HG03469 (cell line): Measurements from ENCODE around the gene CTDSPL.
"Not testable (repeated sequence)": the region's sequence is repeated elsewhere in the genome, so short reads cannot be mapped to it uniquely, and the experiment has no call there.

Experiments used
- ATAC-seq: cut with Tn5 transposase; IDR thresholded peaks from one replicate; pipeline ENCODE4 v1.9.1; 2021; ENCODE audit warnings: mild to moderate bottlenecking, moderate library complexity, moderate number of reproducible peaks; ENCODE audit not compliant: unreplicated experiment

Gene CTDSPL

DNA sequence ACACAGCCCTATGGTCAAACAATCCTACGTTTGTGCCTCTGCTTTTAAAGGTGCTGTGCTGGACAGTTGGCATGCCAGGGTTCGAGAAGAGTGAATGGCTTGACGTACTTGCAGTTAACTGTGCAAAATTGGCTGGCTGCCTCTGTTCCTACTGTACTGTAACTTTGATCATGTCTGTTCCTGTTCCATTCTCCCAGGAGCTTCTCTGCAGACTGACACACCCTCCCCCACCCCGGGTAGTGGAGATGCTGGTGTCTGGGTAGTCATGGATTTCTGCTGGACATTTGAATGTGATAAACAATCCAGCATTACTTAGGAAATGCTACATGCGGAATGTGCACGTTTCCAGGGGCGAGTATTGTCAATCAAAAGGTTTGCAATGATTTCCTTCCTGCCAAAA is 122.4 kb downstream of the CTDSPL start:
- no peak for ATAC-seq

DNA sequence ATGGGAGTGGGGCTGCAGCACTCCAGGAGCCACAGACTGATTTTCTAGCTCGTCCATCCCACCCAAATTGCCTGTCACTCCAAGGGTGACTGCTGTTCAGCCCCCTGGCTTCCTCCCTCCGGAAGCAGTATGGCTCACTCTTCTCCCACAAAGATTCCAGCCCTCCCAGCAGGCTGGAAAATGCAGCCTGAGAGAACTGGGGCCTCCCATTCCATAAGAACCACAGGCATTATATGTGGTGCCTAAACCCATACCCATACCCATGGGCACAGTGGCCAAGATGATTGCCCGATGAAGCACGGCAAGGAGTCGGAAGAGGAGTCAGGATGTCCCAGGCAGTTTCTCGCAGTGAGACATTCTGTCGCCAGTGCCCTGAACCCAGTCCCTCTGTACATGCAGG is 122.9 kb downstream of the CTDSPL start:
- ATAC-seq, result no peak

DNA sequence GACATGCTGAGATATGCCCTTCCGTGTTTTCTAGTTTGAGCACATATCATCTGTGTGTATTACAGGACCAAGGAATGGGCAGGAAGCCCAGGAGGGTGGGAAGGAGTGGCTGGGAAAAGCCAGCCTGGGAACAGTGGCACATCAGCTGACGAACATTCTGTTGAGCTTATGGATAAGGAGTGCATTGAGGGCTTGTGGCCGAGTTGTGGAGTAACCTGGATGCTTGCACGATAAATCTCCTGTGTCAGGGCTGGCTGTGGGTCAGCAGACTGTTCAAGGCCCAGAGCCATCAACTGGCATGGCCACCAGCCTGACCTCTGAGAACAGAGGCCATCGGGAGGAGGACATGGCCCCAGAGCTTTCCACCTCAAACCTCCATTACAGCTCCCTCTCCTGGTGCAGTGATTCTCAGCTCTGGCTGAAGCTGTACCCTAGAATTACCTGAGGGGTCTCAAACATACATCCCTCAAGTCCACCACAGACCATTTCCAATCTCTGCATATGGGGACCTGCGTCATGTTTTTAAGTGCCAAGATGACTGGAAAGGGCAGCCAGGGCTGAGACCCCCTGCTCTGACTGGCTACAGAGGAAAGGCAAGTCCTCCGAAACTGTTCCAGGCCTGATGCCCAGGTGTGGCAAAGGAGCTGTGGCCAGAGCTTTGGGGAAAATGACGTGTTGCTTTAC is 124.1 kb downstream of the CTDSPL start:
- ATAC-seq, result no peak

DNA sequence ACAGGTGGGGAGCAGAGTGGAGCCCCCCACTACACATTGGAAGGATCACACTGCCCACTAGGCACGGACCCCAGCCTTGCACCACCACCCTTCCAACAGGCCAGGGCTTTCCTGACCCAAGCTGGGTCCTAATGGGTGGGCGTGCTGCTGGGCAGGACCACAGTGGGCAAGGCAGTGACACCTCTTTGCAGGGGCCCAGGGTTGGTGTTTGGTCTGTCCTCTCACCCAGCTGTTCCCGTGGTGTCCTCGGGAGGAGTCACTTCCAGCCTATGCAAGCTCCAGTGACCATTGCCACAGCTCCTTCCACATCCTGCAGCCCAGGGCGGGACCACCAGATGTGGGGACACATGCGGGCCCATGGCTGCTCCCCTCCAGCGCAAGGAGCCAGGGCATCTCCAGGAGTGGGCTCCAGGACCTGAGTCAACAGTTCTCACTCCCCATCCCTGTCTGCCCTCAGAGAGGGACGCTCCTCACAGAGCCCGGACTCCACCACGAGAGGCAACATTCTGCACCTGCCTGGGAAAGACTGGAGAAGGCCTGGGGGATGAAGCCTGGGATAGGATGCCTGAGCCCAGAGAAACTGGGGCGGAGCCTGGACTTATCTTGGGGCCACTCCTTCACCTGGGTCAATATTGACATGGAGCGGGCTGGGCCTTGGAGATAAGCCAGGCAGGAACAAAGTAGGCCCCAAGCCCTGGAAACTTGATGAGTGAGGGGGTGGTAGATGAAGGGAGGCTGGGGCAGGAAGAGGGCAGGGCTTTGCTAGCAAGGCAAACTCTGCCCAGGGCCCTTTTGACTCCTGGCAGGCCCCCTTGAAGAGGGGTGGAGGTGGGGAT is 125.0 kb downstream of the CTDSPL start:
- no peak for ATAC-seq

DNA sequence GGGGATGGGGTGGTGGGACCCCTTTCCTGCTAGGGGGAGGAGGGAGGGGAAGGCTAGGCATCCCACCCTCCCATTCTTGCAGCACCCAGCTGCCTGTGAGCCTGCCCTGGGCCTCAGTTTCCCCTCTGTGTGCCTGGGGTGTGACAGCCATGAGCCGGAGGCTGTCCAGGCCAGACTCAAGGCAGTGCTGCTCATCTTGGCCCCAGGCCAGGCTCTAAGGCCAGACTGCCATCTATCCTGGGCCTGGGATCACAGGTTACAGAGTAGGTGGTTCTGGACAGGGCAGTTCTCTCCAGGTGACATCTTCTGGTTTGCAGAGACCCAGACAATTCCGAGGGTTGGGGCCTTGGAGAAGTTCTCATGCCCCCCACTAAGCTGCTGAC is 125.6 kb downstream of the CTDSPL start:
- no peak for ATAC-seq

DNA sequence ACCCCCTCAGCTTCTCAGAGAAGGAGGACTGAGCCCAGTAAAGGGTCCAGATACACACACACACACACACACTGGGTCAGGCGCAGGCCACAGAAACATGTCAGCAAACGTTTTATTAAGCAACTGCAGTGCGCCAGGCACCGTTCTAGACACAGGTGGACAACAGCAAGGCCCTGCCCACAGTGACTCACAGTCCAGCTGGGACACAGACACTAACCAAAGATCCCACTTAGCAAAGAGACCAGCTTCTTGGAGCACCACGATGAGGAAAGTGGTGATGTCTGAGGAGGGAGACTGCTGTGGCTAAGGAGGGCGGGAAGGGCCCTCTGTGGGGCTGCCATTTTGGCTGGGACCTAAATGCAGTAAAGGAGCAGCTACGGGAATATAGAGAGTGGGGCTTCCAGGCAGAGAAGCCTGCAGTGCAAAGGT is 126.1 kb downstream of the CTDSPL start:
- ATAC-seq, result no peak

DNA sequence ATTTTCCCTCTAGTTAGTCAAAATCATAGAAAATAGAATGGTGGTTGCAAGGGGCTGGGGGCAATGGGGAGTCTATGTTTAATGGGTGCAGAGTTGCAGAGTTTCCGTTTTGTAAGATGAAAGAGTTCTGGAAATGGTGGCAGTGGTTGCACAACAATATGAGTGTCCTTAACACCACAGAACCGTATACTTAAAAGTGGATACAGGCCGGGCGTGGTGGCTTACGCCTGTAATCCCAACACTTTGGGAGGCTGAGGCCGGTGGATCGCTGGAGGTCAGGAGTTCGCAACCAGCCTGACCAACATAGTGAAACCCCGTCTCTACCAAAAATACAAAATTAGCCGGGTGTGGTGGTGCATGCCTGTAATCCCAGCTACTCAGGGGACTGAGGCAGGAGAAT is 126.7 kb downstream of the CTDSPL start:
- not testable (repeated sequence) for ATAC-seq

DNA sequence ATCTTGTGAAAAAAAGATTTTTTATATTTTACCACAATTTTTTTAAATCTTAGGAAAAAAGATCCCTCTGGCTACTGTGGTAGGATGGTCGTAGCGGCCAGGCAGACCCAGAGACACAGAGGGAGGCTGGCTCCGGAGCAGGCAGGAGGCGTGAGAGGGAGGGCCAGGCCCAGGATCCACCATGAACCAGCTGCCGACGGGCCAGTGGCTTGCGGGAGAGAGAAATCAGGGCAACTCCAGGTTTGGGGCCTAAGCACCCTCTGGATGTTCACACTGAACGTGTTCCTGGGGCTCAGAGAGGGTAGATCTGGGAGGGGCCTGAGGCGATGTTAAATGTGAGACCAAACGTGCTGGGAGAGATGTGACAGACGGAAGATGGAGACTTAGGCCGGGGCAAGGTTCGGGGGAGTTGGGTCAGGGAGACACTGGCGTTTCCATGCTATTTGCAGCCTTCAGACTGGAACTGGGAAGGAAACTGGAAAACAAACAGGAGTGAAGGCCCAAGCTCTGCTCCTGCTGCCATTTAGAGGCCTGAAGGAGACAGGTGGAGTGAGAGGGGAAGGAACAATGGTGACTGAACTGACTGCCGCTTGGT is 127.3 kb downstream of the CTDSPL start:
- ATAC-seq, result no peak

DNA sequence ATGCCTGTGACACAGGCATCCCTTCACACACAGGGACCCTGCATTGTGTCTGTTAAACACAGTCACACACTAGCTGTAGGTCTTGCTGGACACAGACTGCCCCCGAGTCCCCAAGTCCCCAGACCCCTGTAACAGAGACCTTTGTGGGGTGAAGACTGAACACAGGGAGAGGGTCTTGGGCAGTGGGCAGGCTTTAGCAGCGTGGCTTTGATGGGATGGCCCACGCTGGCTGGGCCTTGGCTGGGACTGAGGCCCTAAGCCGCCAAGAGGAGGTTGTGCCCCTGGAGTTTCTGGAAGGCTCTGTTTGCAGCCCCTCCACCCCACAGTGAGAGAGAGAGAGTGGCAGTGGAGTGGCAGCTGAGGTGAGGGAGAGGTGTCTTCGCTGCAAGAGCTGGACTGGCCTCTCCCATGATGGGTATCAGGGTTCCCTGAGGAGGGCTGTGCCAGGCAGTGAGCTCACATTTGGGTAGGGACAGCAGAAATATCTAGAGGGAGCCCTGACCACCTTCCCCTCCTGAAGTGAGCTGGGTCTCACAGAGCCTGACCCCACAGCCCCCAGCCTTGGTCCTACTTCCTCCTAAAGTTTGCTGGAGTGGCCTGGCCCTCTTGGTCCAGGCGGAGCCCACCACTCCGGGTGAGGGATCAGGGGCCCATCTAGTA is 128.3 kb downstream of the CTDSPL start:
- no peak for ATAC-seq

DNA sequence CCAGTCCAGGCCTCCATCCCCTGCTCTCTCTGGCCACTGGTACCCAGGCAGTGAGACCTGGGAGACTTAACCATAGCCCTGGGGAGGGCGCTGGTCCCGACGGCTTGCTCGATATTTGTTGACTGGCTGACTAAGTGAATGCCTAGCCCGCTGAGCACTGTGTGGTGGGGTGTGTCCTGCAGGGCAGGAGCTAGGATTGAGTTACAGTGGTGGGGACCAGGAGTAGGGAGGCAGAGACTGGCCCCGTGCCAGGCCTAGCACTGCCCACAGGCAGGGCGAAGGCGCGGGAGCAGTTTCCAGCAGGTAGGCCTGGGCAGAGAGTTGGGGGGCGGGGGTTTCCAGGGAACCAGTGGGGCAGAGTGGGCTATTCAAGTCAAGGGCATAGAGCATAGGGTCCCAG is 128.8 kb downstream of the CTDSPL start, which contains the start of gene VILL:
Gene VILL, plus strand, starts transcription at position 260 of the 400 bp plus-strand sequence. CDS start 2,887 bp downstream, outside the sequence.
- ATAC-seq, result no peak

DNA sequence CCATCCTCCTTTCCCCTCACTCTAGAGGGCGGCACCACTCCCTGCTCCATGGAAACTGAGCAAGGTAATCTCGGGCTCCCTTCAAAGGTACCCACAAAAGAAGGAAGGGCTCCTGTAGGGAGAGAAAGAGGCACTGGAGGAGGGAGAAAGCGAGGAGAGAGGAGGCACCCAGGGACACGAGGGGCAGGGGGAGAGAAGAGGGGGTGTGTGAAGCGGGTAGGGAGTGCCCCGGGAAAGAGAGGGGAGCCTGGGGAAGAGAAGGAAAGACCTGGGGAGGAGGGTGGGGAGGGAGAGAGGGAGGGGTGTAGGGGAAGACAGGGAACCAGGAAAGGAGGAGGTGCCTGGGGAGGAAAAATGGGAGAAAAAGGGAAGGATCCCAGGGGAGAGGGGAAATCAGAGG is 129.4 kb downstream of the CTDSPL start:
- no peak for ATAC-seq

DNA sequence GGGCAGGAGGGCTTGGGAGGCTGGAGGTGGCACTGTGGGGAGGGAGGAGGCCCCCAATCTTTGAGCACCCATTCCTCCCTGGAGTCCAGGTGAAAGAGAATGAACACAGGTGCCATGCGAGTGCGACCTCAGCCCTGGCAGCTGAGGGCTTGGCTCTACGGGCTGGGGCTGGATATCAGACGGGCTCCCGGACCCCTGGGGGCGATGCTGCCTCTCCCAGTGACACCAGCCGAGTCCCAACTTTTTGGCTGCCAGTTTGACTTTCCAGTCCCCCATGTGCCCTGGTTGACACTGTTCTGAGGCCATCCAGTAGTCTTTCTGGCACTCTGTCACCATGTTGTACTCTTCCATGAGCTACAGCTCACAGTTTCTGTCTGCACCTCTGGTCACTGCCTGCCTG is 130.1 kb downstream of the CTDSPL start:
- no peak for ATAC-seq

DNA sequence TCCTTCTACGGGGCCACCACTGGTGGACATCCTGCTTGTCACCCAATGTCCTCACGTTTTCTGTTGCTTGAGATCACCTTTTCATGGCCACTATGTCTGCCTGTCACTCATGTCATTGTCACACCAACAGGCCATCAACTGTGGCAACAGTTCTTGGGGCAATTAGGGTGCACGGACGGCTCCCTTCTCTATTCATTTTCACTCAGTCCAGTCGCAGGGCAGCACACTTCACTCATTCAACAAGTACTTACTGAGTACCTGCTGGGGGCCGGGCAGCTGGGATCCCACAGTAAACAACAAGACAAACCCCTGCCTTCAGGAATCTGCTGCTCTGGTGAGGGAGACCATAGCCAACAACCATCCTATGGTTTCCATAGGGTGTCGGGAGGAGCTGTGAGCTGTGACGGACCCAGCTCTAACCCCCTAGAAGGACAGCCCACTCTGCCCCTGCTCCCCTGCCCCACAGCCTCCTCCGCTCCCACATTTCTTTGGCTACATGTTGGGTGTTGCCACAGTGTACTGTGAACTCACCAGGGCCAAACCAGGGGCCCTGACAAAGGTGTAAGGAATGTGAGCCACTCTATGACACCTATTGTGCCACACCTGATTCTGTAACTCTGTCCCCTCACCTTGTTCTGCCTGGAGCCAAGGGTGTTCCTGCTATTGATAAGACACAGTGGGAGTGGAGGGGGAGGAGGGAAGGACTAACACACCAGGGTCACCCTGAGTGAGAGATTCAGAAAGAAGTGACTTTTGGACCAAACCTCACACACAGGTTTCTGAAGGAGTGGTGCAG is 130.8 kb downstream of the CTDSPL start:
- ATAC-seq, result no peak

DNA sequence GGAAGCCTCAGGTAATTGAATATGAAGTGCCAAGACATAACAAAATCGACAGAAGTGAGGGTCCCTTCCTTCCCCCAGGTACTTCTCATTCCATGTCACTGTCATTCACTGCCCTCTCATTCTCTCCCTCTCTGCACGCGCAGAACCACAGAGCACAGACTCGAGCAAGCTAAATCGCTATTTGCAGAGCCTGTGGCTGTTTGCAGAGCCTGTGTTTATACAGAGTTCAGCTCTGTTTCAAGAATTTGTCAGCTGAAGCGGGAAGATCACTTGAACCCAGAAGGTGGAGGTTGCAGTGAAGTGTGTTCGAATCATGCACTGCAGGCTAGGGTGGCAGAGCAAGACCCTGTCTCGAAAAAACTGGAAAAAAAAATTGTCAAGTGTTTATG is 131.4 kb downstream of the CTDSPL start:
- ATAC-seq, result no peak

DNA sequence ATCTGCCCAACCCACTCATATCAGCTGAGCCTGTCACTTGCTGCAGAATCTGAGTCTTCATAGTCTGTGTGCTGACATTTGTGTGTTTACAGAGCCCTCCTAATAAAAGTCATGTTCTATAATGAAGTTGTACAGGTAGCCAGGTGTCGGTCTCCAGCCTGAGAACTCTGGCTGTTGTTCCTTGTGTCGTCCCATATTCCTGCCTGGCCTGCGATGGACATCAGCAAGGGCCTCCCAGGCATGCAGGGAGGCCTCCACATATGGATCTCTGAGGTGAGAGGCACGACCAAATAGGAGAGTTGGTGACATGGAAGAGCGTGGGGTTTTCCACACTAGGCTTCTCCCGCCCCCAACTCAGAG is 131.8 kb downstream of the CTDSPL start:
- ATAC-seq, result no peak

DNA sequence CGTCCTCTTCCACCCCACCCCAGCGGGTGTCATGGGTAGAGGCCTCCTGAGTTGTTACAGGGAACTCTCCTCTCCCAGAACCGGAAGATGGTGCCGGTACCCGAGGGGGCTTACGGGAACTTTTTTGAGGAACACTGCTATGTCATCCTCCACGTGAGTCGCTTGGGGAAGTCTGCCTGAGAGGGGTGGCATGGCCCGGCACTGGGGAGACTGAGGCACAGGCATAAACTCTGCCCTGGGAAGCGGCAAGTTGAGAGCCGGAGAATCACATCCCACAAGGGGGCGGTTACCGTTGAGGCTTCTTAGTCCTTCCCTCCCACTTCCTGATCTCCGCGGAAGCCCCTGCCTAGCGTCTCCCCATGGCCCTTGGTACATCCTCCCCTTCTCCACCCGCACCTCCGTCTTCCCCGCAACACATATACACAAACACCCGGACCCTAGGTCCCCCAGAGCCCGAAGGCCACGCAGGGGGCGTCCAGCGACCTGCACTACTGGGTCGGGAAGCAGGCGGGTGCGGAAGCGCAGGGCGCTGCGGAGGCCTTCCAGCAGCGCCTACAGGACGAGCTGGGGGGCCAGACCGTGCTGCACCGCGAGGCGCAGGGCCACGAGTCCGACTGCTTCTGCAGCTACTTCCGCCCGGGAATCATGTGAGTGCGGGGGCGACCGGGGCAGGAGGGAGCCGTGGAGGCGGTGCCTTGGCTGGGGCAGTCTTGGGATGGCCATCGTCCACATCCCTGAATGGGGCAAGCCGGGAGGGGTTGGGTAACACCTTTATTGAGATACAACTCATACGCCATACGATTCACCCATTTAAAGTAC is 132.3 kb downstream of the CTDSPL start:
- ATAC-seq, result peak; percentile 32

DNA sequence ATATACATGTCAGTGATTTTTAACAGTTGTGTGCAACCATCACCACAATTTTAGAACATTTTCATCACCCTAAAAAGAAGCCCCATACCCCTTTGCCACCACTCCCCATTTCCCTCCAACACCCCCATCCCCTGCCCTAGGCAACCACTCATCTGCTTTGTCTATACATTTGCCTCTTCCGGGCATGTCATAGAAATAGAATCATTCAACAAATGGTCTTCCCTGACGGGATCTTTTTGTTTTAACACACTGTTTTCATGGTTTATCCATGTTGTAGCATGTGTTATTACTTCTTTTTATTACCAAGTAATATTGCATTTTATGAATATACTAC is 132.9 kb downstream of the CTDSPL start:
- ATAC-seq, result no peak

DNA sequence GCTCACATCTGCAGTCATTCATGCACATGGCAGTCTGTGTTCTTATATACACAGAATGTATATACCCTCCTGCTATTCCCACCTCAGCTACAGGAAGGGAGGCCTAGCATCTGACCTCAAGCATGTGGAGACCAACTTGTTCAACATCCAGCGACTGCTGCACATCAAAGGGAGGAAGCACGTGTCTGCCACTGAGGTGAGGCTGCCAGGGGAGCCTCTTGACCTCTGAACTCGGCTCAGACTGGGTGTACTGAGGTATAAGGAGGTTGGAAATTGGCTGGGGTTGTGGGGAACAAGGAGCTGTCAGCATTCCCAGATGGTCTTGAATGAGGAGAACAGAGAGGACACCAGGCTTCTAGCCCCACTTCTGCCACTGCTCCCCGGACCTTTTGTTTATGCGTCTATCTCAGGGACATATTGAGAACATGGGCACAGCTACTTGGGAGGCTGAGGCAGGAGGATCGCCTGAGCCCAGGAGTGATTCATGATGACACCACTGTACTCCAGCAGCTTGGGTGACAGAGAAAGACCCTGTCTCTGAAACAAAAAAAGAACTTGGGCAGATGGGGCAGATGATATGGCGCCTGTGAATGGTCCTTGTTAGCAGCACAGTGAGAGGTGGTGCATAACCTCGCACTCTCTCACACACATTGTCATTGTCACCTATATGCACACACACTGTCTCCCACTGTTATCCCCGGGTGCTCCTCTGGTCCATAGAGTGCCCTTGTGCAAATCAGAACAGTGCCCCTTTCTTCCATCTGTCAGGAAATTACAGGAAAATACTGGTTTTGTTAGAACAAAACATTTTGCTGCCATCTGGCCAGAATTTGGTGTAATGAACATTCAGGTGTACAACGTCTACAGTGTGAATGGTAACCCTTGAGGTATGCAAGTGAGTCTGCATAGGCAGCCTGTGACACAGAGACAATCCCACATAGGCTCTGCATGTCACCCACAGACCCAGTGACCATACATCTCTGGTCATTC is 134.3 kb downstream of the CTDSPL start:
- ATAC-seq, result no peak
